SK-N-SH treated with all-trans-retinoic acid at 6 μM for 48 hours (cell line): ENCODE results near the gene FIBCD1.
A peak's percentile ranks its signal among the peaks of the same experiment; 100 is the strongest.

Experiments
- ATAC-seq: fragments of 200-7000 bp; cut with Tn5 transposase; 3 replicates; pipeline ENCODE4 v1.9.1; 2020; ENCODE audit warnings: mild to moderate bottlenecking, moderate library complexity
- ARNTL ChIP-seq: fragments of 450-650 bp; formaldehyde crosslinking; IDR thresholded peaks from 2 replicates; pipeline ENCODE4 v1.5.0; 2020; ENCODE audit warnings: low read depth, mild to moderate bottlenecking, moderate library complexity, borderline replicate concordance
- BACH2 ChIP-seq: fragments of 250-450 bp; sonication (Bioruptor Pico); IDR thresholded peaks from 2 replicates; pipeline ENCODE4 v1.9.0; 2021; ENCODE audit warnings: mild to moderate bottlenecking, borderline replicate concordance
- CREB5 ChIP-seq: fragments of 250-450 bp; sonication (Bioruptor Pico); IDR thresholded peaks from 2 replicates; pipeline ENCODE4 v1.5.1; 2020; ENCODE audit warnings: low read depth, mild to moderate bottlenecking, moderate library complexity
- CSDC2 ChIP-seq: fragments of 250-450 bp; sonication (Bioruptor Pico); IDR thresholded peaks from 2 replicates; pipeline ENCODE4 v1.5.0; 2020; ENCODE audit warnings: mild to moderate bottlenecking, moderate library complexity
- ESRRG ChIP-seq: fragments of 250-450 bp; sonication (Bioruptor Pico); IDR thresholded peaks from 2 replicates; pipeline ENCODE4 v1.6.1; 2021; ENCODE audit warnings: mild to moderate bottlenecking
- GLIS3 ChIP-seq: fragments of 250-450 bp; sonication (Bioruptor Pico); IDR thresholded peaks from 2 replicates; pipeline ENCODE4 v1.5.0; 2020; ENCODE audit warnings: mild to moderate bottlenecking, moderate library complexity
- ISL1 ChIP-seq: fragments of 250-450 bp; sonication (Bioruptor Pico); IDR thresholded peaks from 2 replicates; pipeline ENCODE4 v2.1.2; 2022; ENCODE audit warnings: mild to moderate bottlenecking, moderate library complexity
- OSR1 ChIP-seq: fragments of 250-450 bp; sonication (Bioruptor Pico); IDR thresholded peaks from 2 replicates; pipeline ENCODE4 v1.8.0; 2022; ENCODE audit warnings: moderate library complexity, mild to moderate bottlenecking, inconsistent platforms
- PATZ1 ChIP-seq: fragments of 250-450 bp; sonication (Bioruptor Pico); IDR thresholded peaks from 2 replicates; pipeline ENCODE4 v1.8.0; 2020; ENCODE audit warnings: mild to moderate bottlenecking, moderate library complexity, borderline replicate concordance
- RARB ChIP-seq: fragments of 250-450 bp; sonication (Bioruptor Pico); IDR thresholded peaks from 2 replicates; pipeline ENCODE4 v1.8.0; 2021; ENCODE audit warnings: mild to moderate bottlenecking, moderate library complexity
- SNAI2 ChIP-seq: fragments of 250-450 bp; sonication (Bioruptor Pico); IDR thresholded peaks from 2 replicates; pipeline ENCODE4 v1.5.0; 2020; ENCODE audit warnings: mild to moderate bottlenecking, moderate library complexity
- TCF4 ChIP-seq: fragments of 250-450 bp; sonication (Bioruptor Pico); IDR thresholded peaks from 2 replicates; pipeline ENCODE4 v1.8.0; 2021; ENCODE audit warnings: mild to moderate bottlenecking, moderate library complexity, borderline replicate concordance
- TOX ChIP-seq: fragments of 250-450 bp; sonication (Bioruptor Pico); IDR thresholded peaks from 2 replicates; pipeline ENCODE4 v1.8.0; 2021; ENCODE audit warnings: mild to moderate bottlenecking, moderate library complexity, borderline replicate concordance
- TSHZ2 ChIP-seq: fragments of 250-450 bp; sonication (Bioruptor Pico); IDR thresholded peaks from 2 replicates; pipeline ENCODE4 v1.5.0; 2020; ENCODE audit warnings: mild to moderate bottlenecking, moderate library complexity
- ZC3H10 ChIP-seq: fragments of 250-450 bp; sonication (Bioruptor Pico); IDR thresholded peaks from 2 replicates; pipeline ENCODE4 v1.5.1; 2021; ENCODE audit warnings: mild to moderate bottlenecking, moderate library complexity
- ZFP3 ChIP-seq: fragments of 250-450 bp; sonication (Bioruptor Pico); IDR thresholded peaks from 2 replicates; pipeline ENCODE4 v1.5.0; 2020; ENCODE audit warnings: mild to moderate bottlenecking, moderate library complexity
- ZFP30 ChIP-seq: fragments of 450-650 bp; formaldehyde crosslinking; IDR thresholded peaks from 2 replicates; pipeline ENCODE4 v1.5.0; 2022; ENCODE audit warnings: mild to moderate bottlenecking, moderate library complexity
- ZNF8 ChIP-seq: fragments of 450-650 bp; formaldehyde crosslinking; IDR thresholded peaks from 2 replicates; pipeline ENCODE4 v1.5.0; 2020; ENCODE audit warnings: mild to moderate bottlenecking, moderate library complexity
- TF ChIP-seq, protein P1 (sequence below): fragments of 250-450 bp; sonication (Bioruptor Pico); IDR thresholded peaks from 2 replicates; pipeline ENCODE4 v1.8.0; 2021; ENCODE audit warnings: low read depth, mild to moderate bottlenecking, moderate library complexity, borderline replicate concordance

Gene FIBCD1

DNA sequence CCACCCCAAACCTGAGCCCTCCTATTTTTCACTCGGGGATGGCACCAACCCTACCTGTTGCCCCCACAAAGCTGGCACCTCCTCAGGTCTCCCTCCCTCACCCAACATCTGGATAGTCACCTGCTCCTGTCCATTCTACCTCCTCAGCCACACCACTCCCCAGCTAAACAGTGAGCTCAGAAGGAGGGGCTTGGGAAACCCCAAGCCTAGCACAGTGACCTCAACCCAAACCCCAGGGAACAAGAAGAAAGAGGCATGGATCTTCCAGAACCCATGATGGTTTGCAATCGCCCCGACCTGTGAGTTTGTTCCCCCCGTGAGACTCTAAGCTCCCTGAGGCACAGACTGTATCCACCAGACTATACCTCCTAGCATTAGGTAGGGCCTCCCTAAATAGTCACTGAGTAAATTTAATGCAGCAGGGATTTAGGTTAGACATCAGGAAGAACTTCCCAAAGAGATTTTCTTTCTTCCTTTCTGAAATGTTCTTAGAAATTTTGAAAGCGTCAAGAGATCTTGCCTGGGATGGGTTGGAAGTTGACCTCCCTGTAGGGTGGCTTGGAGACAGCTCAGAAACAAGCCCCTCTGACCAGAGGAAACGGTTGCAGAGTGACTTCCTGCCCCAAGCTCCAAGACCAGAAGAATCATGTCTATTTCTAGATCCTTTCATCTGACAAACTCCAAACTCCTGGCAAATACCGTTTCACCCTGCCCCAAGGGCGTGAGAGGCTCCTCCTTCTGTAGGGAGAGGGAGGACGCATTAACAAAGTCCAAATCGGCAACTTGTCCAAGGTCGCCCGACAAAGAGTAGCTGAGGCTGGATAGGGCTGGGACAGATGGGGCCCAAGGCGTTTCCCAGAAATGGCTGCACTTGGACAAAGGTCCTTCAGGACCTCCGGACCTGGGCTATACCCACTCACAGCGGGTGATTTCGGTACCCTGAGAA, 4.1 kb downstream of the FIBCD1 start (continued):
- TF ChIP-seq PATZ1: no peak
- no peak for TF ChIP-seq TCF4
- no peak for TF ChIP-seq ZNF8 (CRISPR knock-in tag)

DNA sequence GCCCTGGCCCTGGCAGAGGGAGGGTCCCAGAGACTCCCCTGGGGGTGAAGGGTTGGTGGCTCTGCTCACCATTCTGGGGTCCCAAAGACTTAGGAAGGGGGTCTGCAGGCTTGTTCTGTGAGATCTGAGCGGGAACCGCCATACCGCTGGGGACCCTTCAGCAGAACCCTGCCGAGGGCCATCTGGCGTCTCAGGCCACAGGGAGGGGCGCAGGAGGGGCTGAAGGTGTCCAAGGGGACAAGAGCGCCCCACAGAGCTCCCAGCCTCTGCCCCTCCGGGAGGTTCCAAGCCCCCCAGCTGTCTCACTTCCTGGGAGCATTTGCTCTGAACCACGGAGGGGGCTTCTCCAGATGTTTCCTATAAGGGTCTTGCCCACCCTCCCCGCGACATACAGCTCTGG, 4.8 kb downstream of the FIBCD1 start:
- TF ChIP-seq RARB (CRISPR knock-in tag) (no peak), GLIS3 (CRISPR knock-in tag) (no peak), BACH2 (no peak), ESRRG (CRISPR knock-in tag) (no peak), TOX (CRISPR knock-in tag) (no peak), PATZ1 (no peak), ISL1 (CRISPR knock-in tag) (no peak), CREB5 (CRISPR knock-in tag) (no peak), ZFP3 (CRISPR knock-in tag) (no peak), CSDC2 (CRISPR knock-in tag) (no peak), ARNTL (CRISPR knock-in tag) (no peak), ZNF8 (CRISPR knock-in tag) (no peak), SNAI2 (CRISPR knock-in tag) (no peak), OSR1 (CRISPR knock-in tag) (no peak), ZFP30 (CRISPR knock-in tag) (no peak)
- TF ChIP-seq, protein P1, sequence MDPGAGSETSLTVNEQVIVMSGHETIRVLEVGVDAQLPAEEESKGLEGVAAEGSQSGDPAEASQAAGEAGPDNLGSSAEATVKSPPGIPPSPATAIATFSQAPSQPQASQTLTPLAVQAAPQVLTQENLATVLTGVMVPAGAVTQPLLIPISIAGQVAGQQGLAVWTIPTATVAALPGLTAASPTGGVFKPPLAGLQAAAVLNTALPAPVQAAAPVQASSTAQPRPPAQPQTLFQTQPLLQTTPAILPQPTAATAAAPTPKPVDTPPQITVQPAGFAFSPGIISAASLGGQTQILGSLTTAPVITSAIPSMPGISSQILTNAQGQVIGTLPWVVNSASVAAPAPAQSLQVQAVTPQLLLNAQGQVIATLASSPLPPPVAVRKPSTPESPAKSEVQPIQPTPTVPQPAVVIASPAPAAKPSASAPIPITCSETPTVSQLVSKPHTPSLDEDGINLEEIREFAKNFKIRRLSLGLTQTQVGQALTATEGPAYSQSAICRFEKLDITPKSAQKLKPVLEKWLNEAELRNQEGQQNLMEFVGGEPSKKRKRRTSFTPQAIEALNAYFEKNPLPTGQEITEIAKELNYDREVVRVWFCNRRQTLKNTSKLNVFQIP (CRISPR knock-in tag): no peak
- no peak for ATAC-seq

DNA sequence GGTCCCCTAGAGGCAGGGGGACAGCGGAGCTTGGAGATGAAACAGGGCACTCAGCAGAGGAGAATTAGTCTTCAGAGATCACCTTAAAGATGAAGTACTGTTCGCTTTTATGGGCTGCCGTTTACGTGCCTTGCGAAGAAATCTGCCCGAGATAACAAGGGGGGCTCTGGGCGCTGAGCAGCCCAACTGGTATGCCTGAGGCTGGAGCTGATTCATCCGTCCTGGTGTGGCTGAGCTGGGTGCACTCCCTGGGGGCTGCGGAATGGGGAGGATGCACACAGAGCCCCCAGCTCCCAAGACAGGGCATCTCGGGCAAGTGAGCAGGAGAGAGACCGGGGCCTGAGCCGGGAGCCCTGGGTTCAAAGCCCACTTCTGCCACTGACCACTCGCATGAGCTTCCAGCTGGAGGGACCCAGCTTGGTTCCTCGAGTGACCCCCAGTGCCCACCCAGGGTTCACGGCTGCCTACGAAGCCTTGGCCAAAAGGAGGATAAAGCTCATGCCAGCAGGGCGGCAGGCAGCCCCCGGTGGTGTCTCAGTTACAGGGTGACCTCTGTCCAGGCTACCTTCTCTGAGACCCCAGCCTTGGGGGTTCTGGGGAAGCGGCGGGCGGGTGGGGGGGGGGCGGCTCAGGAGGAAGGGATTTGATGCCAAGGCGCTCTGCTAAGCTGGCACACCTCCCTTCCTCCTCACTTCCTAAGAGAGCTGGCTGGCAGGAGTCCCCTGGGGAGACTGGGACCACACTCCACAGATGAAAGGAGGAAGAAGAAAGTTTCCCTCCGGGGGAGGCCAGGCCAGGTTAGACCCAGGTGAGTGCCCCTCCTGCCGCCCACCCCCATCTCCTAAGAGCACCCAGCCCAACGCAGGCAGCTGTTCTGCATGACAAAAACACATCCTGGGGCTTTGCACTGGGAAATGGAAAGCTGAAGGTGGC, 5.7 kb downstream of the FIBCD1 start:
- ATAC-seq: peak; percentile 73
- TF ChIP-seq TSHZ2 (CRISPR knock-in tag) (no peak), ARNTL (CRISPR knock-in tag) (no peak), TOX (CRISPR knock-in tag) (no peak), ZC3H10 (CRISPR knock-in tag) (no peak), RARB (CRISPR knock-in tag) (no peak), CSDC2 (CRISPR knock-in tag) (no peak), ZNF8 (CRISPR knock-in tag) (no peak), GLIS3 (CRISPR knock-in tag) (no peak)
- TF ChIP-seq, protein P1 (CRISPR knock-in tag): no peak
